ENCODE measurements around the gene ING5.
"Not testable (repeated sequence)": the region's sequence is repeated elsewhere in the genome, so short reads cannot be mapped to it uniquely, and the experiment has no call there.

DNA sequence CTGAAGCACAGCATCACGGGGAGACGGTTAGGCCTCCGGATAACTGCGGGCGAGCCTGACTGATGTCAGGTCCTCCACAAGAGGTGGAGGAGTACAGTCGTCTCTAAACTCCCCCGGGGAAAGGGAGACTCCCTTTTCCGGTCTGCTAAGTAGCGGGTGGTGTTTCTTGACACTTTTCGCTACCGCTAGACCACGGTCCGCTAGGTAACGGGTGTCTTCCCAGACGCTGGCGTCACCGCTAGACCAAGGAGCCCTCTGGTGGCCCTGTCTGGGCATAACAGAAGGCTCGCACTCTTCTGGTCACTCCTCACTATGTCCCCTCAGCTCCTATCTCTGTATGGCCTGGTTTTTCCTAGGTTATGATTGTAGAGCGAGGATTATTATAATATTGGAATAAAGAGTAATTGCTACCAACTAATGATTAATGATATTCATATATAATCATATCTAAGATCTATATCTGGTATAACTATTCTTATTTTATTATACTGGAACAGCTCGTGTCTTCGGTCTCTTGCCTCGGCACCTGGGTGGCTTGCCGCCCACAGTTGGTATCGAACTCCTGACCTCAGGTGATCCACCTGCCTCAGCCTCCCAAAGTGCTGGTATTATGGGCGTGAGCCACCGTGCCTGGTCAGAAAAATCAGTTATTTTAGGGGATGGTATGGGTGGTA is 30.8 kb downstream of the ING5 start:
- TF ChIP-seq EP300 (IDR thresholded peaks at IDR 0.05; ENCODE audit: low read depth); POLR2A (IDR thresholded peaks at IDR 0.05): not testable (repeated sequence)
- TF ChIP-seq, protein P1, sequence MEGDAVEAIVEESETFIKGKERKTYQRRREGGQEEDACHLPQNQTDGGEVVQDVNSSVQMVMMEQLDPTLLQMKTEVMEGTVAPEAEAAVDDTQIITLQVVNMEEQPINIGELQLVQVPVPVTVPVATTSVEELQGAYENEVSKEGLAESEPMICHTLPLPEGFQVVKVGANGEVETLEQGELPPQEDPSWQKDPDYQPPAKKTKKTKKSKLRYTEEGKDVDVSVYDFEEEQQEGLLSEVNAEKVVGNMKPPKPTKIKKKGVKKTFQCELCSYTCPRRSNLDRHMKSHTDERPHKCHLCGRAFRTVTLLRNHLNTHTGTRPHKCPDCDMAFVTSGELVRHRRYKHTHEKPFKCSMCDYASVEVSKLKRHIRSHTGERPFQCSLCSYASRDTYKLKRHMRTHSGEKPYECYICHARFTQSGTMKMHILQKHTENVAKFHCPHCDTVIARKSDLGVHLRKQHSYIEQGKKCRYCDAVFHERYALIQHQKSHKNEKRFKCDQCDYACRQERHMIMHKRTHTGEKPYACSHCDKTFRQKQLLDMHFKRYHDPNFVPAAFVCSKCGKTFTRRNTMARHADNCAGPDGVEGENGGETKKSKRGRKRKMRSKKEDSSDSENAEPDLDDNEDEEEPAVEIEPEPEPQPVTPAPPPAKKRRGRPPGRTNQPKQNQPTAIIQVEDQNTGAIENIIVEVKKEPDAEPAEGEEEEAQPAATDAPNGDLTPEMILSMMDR (IDR thresholded peaks at IDR 0.05): peak; percentile 49 to 71 (median 57)

Measured in transverse colon (tissue), 3 donors.